Astrocyte of the cerebellum (primary cell): ENCODE measurements around the gene AOX1.

Source experiments
- DNase-seq: peaks from one replicate; pipeline ENCODE4 v3.0.0-alpha.2; 2011; ENCODE audit warnings: low read depth
- H3K4me3 ChIP-seq: 2 replicates; pipeline ENCODE4 v1.5.1; 2011; ENCODE audit warnings: mild to moderate bottlenecking, low read depth, low read length, moderate library complexity
- in situ Hi-C: cut with HindIII; loops from 2 replicates; pipeline ENCODE4 v1.10.0; 2017; ENCODE audit warnings: low sequenced_read_pairs
- TF ChIP-seq, protein P1 (sequence below): IDR thresholded peaks from 2 replicates; pipeline ENCODE4 v1.5.1; 2012; ENCODE audit warnings: low read length, low read depth, moderate library complexity, mild to moderate bottlenecking; ENCODE audit errors: missing control alignments

The AOX1 gene

DNA sequence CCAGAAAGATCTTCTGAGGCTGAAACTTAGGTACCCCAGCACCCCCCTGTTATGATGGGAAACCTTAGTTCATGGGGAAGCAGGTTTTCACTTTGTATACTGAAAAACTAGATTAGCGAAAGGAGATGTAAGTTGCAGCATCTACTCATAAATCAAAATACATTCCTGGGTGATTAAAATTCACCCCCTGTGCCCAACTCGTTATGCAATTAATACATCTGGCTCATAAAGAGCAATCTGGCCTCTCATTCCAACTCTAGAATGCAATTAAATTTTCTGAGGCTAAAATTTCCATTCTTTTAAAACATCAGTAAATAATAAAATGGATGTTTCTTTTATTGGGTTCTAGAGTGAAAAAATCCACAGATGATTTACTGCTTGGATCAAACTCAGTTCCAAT lies 115.0 kb downstream of the AOX1 start:
- in situ Hi-C loops = no loop called here
- no peak for DNase-seq
- H3K4me3 ChIP-seq = no peak overlapping the region
- TF ChIP-seq, protein P1, sequence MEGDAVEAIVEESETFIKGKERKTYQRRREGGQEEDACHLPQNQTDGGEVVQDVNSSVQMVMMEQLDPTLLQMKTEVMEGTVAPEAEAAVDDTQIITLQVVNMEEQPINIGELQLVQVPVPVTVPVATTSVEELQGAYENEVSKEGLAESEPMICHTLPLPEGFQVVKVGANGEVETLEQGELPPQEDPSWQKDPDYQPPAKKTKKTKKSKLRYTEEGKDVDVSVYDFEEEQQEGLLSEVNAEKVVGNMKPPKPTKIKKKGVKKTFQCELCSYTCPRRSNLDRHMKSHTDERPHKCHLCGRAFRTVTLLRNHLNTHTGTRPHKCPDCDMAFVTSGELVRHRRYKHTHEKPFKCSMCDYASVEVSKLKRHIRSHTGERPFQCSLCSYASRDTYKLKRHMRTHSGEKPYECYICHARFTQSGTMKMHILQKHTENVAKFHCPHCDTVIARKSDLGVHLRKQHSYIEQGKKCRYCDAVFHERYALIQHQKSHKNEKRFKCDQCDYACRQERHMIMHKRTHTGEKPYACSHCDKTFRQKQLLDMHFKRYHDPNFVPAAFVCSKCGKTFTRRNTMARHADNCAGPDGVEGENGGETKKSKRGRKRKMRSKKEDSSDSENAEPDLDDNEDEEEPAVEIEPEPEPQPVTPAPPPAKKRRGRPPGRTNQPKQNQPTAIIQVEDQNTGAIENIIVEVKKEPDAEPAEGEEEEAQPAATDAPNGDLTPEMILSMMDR = no peak

DNA sequence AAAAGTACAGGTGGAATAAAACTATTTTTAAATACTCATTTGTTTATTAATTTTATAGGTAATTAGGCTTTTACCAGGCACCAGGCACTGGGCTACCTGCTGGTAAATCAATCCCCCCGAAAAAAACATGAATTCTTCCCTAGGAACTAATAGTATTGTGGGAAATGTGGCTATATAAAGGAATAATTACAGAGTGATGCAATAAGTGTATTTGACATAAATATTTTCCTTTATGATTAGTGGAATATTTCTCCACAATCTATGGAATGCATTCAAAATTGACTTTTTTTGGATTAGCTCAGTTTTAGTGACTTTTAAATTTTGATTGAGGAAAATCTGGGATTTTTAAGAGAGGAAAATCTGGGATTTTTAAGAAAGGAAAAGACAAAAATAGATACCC lies 116.2 kb downstream of the AOX1 start:
- H3K4me3 ChIP-seq = no peak overlapping the region
- no peak for DNase-seq
- TF ChIP-seq, protein P1 = no peak
- in situ Hi-C loops = no loop called here

DNA sequence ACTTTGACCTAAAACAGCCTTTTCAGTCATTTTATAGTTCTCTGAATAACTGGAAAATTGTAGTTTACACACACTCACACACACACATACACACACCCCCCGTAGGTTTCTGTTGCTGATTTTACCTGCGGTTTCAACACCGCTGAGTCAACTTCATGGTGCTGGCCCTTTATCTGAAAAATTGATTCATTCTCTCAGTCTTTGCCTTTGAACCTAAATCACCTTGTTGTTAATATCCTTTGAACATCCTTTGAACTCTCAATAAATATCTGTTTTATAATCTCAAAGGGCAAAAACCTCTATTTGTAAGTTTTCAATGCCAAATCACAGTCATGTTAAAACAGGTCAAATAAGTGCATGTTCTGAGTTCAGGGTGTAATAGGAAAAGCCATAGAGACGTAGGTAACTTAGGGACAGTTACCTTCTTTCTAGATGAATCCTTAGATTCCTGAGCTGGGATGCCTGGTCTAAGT lies 116.9 kb downstream of the AOX1 start:
- in situ Hi-C loops = no loop called here
- DNase-seq = no peak
- TF ChIP-seq, protein P1 = no peak
- no peak overlapping the region for H3K4me3 ChIP-seq

DNA sequence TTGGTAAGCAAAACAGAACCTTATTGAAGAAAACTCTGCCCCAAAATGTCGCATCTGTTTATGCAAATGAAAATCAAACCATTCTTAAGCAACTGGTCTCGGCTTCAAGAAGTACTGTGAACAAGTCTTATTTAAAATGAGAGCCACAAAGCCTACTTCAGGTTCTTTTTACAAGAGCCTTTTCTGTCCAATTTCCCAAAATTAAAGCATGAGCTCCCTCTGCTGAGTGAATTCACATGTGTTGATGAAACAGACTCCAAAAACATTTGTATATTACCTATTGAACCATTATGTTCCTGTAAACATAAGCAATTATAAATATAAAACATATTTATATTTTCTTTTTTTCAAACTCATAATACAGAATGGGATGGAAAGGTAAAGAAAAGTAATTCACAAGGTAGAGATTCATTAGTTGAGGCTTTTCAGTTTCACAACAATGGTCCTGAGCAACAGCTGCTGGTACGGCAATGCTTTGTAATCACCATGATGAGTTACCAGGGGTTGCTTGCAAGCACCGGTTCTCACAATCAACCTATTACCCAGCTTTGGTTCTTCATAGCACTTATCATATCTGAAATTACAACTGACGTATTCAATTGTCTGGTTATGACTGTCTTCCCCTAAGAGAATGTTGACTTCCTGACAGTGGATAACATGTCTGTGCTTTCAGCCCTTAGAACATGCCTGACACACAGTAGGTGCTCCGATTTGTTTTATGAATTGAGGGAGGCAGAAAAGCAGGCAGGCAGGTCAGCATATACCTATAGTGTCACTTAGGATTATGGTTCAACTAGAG lies 117.5 kb downstream of the AOX1 start:
- TF ChIP-seq, protein P1 = peak; percentile 44
- no peak overlapping the region for H3K4me3 ChIP-seq
- in situ Hi-C loops = no loop called here
- DNase-seq = peak; percentile 76

DNA sequence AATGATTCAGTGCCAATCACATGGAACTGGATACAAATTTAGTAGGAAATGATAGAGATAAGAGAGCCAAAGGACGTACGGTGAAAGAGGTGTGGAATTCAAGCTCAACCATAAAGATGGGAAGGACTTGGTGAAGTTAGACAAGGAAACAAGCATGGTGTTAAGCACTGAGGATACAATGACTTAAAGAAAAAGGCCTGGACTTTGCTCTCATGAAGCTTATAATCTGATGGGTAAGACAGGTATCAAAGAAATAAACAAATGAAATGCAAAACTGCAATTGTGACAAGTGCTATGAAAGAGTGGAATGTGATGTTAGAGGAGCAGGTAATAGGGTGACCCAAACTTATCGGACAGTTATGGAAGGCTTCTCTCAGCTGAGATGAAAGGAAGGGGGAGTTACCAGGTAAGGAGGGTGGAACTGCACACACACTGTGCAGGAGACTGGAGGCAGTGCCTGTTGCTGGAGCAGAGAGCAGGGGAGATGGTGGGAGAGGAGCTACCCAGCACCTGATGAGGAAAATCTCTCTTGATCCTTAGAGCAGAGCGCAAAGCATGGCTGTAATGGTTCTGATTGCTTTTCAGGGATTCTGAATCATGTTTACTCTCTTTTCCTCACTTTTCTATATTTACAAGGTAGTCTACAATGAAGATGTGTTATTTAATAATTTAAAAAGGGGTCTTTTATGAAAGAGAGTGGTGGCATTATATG lies 118.3 kb downstream of the AOX1 start:
- H3K4me3 ChIP-seq = no peak overlapping the region
- in situ Hi-C loops = no loop called here
- TF ChIP-seq, protein P1 = no peak

DNA sequence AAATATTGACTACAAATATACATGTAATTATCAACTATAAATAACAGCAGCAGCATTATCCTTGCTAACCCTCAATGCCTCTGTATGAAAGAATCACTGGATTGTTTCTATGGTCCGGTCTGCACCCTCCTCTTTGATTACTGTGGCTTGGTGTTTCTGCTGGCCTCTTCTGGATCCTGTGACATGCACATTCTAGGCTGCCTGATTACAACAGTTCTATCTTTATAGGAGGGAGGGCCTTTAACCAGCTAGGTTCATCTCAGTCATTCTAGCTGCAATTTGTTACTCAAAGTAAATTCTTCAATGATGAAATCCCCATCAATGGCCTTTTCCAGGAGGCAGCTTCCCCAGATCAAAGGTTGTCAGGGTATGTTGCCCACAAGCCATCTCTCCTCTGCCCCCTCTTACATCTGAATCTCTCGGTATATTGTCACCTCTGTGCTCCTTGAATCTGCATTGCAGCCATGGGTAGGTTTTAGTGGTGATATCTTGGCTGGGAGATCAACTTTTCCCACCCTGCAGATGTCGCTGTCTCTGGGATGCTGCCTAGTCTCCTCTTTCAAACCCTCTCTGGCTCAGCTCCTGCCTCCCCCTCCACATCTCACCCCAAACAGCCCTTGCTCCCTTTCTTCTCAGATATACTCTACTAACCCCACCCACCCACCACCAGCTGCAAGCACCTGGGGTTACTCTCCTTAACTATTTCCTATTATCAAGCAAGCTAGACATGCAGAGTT lies 119.7 kb downstream of the AOX1 start:
- TF ChIP-seq, protein P1 = peak; percentile 31
- no peak for DNase-seq

More for the DNA sequence above, 118.3 kb downstream of the AOX1 start:
- no peak for DNase-seq

More for the DNA sequence above, 119.7 kb downstream of the AOX1 start:
- no peak overlapping the region for H3K4me3 ChIP-seq
- in situ Hi-C loops = no loop called here
